KOPT-K1 (cell line): ENCODE measurements around the gene UBE2V1.

ENCODE experiments used
- H3K27ac ChIP-seq: fragments of 200-600 bp; sonication (generic); 2 replicates; pipeline ENCODE4 v1.5.1; 2016; ENCODE audit warnings: antibody characterized with exemption, mild to moderate bottlenecking, low read depth, low read length; ENCODE audit not compliant: poor library complexity, severe bottlenecking
- H3K36me3 ChIP-seq: fragments of 200-600 bp; sonication (generic); 2 replicates; pipeline ENCODE4 v1.5.1; 2017; ENCODE audit warnings: antibody characterized with exemption, mild to moderate bottlenecking, low read length, moderate library complexity; ENCODE audit not compliant: insufficient read depth
- H3K9me3 ChIP-seq: fragments of 200-600 bp; sonication (generic); 2 replicates; pipeline ENCODE4 v1.5.1; 2017; ENCODE audit warnings: antibody characterized with exemption, low read length, mild to moderate bottlenecking; ENCODE audit not compliant: insufficient read depth, poor library complexity, severe bottlenecking

The UBE2V1 gene

DNA sequence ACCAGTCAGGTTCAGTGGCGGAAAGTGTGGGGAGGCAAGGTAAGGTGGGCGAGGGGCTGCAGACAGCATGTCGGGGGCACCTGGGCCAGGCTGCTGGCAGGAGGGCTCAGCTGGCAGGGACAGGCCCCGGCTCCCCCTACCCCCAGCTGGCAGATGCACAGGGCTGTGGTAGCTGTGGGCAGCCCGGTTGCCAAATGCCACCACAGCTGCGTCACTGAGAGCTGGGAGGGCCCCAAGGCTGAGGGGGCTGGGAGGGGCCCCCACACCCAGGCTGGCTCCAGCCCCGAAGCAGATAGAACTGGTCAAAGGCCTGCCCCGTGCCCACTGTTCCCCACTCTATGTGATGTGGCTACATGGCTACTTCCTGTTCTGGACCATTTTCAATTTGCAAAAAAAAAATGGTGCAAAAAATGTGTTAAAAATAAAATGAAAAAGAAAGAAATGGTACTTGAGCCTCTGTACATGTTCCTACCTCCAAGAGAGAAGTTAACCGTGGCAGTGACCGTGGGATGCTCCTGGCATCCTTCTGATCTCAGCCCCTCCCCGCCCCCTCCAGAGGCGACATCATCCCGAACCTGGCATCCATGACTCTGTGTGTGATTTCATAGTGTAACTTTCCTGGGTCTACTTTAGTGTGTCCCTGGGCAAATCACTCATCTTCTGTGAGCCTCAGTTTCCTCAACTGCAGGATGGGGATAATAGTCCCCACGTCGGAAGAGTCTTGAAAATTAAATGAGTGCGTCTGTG, 64.4 kb downstream of the UBE2V1 start:
- Histone ChIP-seq H3K9me3 (no peaks in the 10 kb centered on the region), H3K36me3 (no peaks in the 10 kb centered on the region), H3K27ac (no peak overlapping the region)

DNA sequence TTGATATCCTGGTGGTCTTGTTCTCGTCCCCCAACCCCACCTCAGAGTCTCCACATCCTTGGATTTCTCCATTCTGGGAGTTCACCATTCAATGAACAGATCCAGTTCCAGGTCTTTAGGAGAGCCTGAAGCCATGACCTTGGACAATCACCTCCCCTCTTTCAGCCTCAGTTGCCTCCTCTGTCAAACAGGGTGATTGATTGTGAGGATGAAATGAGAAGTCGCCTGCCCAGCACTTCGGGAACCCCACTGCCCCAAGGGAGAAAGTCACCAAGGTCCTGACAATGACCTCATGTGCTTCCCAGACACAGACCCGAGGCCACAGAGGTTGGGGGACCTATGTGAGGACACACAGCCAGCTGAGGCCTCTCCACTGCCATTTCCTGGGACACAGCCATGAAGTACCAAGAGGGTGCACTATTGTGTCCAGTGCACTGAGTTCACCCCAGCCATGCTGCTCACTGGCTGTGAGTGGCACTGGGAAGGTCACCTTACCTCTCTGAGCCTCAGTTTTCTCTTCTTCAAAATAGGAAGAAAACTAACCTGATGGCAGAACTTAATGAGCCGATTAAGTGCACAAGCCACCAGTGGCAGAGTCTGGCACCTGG, 68.5 kb downstream of the UBE2V1 start:
- Histone ChIP-seq H3K36me3 (no peaks in the 10 kb centered on the region), H3K27ac (no peak overlapping the region), H3K9me3 (no peaks in the 10 kb centered on the region)

- no peak overlapping the region for H3K27ac ChIP-seq
These were observed 69.2 kb downstream of the UBE2V1 start for GRCh38 chr20:50043573-50044352.

GRCh38 chr20:50042370-50043313, 70.3 kb downstream of the UBE2V1 start:
- Histone ChIP-seq H3K27ac (no peak overlapping the region), H3K36me3 (no peaks in the 10 kb centered on the region), H3K9me3 (no peaks in the 10 kb centered on the region)

More at GRCh38 chr20:50043573-50044352, 69.2 kb downstream of the UBE2V1 start:
- Histone ChIP-seq H3K9me3 (no peaks in the 10 kb centered on the region), H3K36me3 (no peaks in the 10 kb centered on the region)

DNA sequence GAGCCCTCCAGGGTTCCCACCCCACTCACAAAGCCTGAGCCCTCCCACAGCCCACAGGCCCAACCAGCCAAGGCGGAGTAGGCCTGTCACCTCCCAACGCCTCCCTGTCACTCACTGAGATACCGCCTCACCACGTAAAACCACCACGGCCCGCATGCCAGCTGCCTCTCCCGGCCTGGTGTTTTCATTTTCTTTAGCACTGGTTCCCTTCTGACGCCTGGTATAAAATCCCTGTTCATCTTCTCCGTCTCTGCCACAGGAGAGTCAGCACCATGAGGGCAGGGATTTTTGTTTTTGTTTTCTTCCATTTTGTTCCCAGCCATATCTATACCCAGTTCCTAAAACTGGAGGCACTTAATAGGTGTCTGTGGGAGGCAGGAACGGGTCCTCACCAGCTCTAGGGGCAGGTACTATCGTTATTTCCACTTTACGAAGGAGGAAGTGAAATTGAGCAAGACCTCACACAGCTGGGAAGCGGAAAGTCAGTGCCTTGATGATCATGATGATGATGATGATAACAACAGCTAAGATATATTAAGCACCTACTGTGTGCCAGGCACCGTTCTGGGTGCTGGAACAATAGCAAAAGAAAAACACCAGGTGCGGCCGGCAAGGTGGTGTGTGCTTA, 71.6 kb downstream of the UBE2V1 start:
- no peak overlapping the region for H3K27ac ChIP-seq
- no peaks in the 10 kb centered on the region for H3K9me3 ChIP-seq
- H3K36me3 ChIP-seq, result no peaks in the 10 kb centered on the region

- no peaks in the 10 kb centered on the region for H3K36me3 ChIP-seq
- H3K27ac ChIP-seq, result no peak overlapping the region
- no peaks in the 10 kb centered on the region for H3K9me3 ChIP-seq
These were observed 72.3 kb downstream of the UBE2V1 start for GRCh38 chr20:50040432-50041245.

GRCh38 chr20:50039706-50040431, 73.1 kb downstream of the UBE2V1 start:
- Histone ChIP-seq H3K27ac (no peak overlapping the region), H3K36me3 (no peaks in the 10 kb centered on the region), H3K9me3 (no peaks in the 10 kb centered on the region)

- no peaks in the 10 kb centered on the region for H3K9me3 ChIP-seq
- no peak overlapping the region for H3K27ac ChIP-seq
- H3K36me3 ChIP-seq, result no peaks in the 10 kb centered on the region
These were observed 74.4 kb downstream of the UBE2V1 start for GRCh38 chr20:50038574-50038991.

- Histone ChIP-seq H3K27ac (no peak overlapping the region), H3K36me3 (no peaks in the 10 kb centered on the region), H3K9me3 (no peaks in the 10 kb centered on the region)
These were observed 74.8 kb downstream of the UBE2V1 start for GRCh38 chr20:50038169-50038568.

- no peak overlapping the region for H3K27ac ChIP-seq
- no peaks in the 10 kb centered on the region for H3K9me3 ChIP-seq
- no peaks in the 10 kb centered on the region for H3K36me3 ChIP-seq
These were observed 75.4 kb downstream of the UBE2V1 start for GRCh38 chr20:50037575-50037974.

- H3K36me3 ChIP-seq, result no peaks in the 10 kb centered on the region
- no peaks in the 10 kb centered on the region for H3K9me3 ChIP-seq
- no peak overlapping the region for H3K27ac ChIP-seq
These were observed 75.8 kb downstream of the UBE2V1 start for GRCh38 chr20:50037123-50037522.

GRCh38 chr20:50036703-50037102, 76.2 kb downstream of the UBE2V1 start:
- no peaks in the 10 kb centered on the region for H3K9me3 ChIP-seq
- H3K27ac ChIP-seq, result no peak overlapping the region
- no peaks in the 10 kb centered on the region for H3K36me3 ChIP-seq

DNA sequence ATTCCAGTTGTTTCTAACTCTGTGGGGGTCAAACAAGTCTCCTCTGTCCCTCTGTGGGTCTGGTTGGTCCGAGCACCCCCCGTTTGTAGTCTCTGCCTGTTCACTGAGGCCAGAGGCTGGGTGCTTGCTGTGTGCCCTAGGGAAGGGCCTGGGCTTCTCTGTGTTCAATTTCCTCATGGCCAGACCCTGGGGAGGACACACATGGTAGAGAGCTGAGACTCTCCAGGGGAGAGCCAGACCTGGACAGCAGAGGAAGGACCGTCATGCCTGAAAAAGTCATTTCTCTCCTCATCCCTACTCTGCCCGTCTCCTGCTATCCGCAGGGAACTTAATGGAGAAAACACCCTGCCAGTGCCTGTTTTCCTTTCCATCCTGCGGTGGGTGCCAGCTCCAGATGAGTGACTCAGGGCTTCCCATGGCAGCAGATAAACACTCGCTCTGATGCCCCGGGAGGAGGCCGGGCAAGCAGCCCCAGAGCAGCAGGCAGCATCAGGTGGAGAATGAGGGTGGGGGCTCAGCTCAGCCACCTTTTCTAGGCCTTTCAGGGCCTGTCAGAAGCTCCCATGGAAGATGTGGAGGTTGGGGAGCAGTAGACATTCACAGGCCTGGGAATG, 78.3 kb downstream of the UBE2V1 start:
- Histone ChIP-seq H3K36me3 (no peaks in the 10 kb centered on the region), H3K27ac (no peak overlapping the region), H3K9me3 (no peaks in the 10 kb centered on the region)
